Stimulated activated CD8-positive, alpha-beta memory T cell treated with anti-CD3 and anti-CD28 coated beads, Interleukin-4, amount 100 ng/mL, for 1 hour (primary cell): ENCODE data around the gene SMAD7.

Source experiments
- DNase-seq, 2 donors: peaks; one replicate each; pipeline ENCODE4 v3.0.0-alpha.2; 2020; ENCODE audit warnings: low read depth in 2 of 2, low spot score in 1 of 2

SMAD7 gene

GRCh38 chr18:48947560-48947959 is 3.2 kb downstream of the SMAD7 start:
- DNase-seq = no peak

- DNase-seq = no peak
Observed at GRCh38 chr18:48947092-48947491, 3.7 kb downstream of the SMAD7 start.

GRCh38 chr18:48946329-48946835 is 4.4 kb downstream of the SMAD7 start:
- no peak for DNase-seq

GRCh38 chr18:48945953-48946217 is 4.9 kb downstream of the SMAD7 start:
- DNase-seq = no peak

DNA sequence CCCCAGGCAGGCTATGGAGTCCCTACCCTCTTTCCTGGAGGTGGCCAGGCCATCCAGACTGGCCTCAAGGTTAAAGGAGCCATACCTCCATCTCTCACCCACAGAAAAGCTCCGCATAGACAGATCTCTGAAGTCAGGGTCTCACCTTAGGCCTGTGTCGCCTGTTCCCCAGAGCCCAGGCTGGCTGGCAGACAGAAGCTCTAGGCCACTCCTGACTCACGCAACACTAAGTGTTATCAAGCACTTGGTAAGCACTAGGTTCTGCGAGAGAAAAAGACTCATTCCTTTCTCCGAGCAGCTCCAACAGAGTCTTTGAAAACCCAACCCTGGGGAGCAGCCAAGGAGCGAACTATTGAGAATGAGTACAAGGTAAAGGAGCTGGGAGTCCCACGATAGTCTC is 6.1 kb downstream of the SMAD7 start:
- DNase-seq = no peak

GRCh38 chr18:48943736-48944527 is 6.8 kb downstream of the SMAD7 start:
- DNase-seq = no peak

- DNase-seq = no peak
Observed at GRCh38 chr18:48943333-48943732, 7.4 kb downstream of the SMAD7 start.

GRCh38 chr18:48942554-48943261 is 8.1 kb downstream of the SMAD7 start:
- DNase-seq = no peak

DNA sequence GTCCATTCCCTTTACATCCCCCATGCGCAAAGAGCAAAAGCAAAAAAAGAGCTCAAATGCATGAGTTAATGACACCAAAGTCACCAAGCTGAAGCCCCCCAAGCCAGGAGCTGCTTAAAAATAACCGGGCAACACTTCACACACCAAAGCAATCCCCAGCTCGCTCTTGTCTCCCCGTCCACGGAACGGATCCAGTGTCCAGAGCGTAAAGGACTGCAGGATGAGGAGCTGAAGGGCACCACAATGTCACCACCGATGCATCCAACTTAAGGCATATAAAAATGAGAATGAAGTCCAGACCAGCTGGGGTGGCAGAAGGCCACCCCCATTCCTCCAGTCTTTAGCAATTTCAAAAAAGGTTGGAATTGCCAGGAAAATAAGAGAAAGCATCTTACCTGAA is 8.7 kb downstream of the SMAD7 start:
- DNase-seq = no peak

- no peak for DNase-seq
Observed at GRCh38 chr18:48941672-48942071, 9.1 kb downstream of the SMAD7 start.

DNA sequence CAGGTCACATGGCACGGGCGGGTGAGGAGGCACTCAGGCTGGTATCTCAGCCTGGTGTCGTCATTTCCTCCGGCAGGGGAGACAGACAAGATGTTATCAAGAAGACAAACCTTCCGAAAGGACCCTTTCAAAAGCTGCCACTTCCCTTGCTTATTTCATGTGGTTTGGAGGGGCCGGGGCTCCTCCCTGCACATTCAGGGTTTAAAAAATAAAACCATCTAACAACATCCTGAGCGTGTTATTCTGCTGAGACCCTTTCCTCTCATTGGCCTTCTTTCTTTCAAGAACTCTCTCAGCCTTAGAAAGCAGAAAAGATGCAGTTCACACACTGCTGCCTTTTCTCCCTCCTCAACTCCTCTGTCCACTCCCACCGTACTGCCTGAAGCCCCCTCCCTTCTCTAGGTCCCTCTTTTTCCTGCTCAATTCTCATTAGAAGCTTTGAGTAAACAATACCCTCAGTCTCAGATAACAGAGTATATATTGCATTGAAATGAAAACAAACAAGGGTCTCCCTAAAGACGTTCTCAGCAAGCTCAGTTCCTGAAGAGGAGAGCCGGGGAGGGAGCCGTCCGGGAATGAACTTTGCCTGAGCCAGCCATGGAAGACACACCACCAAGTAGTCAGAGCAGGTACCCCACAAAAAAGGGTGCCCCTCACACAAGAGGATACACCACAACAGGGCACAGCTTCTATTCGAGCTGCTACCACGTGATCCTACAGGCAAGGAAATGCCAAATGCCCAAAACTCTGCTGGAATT is 9.7 kb downstream of the SMAD7 start:
- DNase-seq = peak; percentile 62 to 78

DNA sequence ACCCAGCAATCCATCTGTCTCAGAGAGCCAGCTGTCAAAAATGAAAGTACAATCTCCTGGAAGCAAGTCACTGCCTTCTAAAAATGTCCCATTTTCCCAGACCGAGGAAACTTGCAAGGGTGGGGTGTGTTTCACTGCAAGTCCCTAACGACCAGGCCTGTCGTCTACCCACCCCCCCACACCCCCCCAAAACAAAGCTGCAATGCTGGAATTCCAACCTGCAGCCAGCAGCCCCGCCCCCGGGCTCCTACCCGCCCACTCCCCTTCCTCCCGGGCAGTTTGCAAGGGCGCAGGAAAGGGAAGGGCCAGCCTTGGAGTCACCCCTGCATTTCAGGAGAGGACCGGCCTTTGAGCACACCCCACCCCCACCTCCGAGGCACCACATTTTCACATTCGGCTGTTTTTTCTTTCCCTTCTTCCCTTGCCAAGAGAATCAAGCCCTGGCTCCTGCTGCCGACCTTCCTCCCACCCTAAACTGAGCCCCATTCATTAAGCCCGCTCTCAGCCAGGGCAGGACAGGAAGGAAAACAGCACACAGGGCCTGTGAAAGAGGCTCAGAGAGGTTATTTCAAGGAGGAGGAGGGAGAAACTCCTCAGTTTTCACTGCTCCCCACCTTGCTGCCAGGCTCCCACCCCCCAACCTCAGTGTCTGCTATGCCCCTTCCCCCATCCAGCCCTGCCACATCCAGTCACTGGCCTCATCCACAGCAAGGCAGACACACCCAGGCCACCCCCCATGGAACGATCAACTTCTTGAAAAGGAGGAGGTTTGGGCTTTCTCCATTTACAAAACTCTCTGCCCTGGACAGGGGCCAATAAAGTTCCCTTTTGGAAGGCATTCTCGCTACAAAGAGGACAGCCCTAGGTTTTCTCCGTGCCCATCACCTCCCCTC is 11.3 kb downstream of the SMAD7 start:
- DNase-seq = no peak

- DNase-seq = no peak
Observed at GRCh38 chr18:48938827-48939204, 11.9 kb downstream of the SMAD7 start.

DNA sequence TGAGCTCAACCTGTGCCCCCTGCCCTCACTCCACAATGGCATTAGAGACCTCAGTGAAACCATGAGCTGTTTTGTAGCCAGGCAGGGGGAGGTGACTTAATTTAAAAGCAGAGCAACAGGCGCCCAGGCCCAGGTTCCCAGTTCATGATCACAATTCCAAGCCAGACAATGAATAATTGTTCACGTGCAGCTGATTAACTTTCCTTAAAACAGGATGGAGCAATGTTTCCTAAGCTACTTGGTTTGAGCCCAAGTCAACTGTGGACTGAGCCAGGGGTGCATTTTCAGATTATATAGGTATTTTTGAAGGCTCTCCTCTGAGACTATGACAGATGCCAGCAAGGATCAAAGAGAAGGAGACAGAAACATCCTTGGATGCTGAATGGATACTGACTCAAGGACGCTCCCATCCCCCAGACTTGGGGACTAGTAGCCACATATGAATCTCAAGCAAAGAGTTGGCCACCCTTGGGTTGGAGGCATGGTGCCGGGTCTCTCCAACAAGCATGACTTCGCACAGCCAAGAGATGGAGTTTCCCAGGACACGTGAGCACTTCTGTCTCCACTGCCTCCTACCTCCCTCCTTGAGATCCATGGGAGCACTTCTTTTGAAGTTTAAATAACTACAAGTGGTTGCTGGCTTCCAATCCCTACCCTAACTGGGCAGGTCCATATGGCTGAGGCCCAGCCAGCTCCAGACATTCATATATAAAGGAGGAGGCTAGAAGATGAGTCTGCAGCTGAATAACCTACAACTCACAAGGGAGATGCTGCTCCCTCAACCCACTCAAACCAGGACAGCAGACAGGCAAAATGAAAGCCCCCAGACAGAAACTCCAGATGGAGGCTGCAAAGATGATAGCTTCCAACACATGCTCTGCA is 12.7 kb downstream of the SMAD7 start:
- no peak for DNase-seq

DNA sequence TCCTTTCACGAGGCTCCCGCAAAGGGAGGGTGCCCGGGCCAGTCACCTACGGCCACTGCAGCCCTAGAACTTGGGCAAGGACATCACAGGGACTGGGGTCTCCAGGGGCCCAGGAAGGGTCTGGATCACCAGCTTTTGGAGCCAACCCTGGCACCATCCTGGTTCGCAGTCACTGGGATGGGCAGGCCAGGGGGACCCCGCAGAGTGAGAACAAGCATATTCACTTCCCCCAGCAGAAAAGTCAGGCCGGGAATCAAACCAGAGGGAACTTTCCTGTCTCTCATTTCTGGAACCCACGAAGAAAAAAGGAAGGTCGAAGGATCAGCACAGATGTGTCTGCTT is 15.4 kb downstream of the SMAD7 start:
- DNase-seq = no peak

- DNase-seq = no peak
Observed at GRCh38 chr18:48934723-48935432, 15.9 kb downstream of the SMAD7 start.

DNA sequence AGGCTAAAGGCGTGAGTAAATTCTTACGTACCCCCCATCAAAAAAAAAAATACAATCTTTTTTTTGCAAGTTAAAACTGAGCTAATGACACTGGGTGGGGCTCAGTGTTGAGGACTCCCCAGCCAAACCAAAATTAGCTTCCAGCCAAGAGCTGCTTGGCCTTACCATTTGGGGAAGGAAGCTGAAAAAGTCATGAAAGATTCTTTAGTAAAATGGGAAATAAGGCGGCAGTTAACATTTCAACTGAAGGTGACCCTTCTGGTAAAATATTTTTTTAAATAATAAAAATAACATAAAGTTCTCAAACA is 16.4 kb downstream of the SMAD7 start:
- DNase-seq = no peak

- no peak for DNase-seq
Observed at GRCh38 chr18:48933578-48934414, 17.0 kb downstream of the SMAD7 start.
